GM18520 (cell line): ENCODE measurements around the gene ZNF860.

Source experiments
- ATAC-seq: cut with Tn5 transposase; IDR thresholded peaks from one replicate; pipeline ENCODE4 v1.9.1; 2021; ENCODE audit not compliant: unreplicated experiment

The ZNF860 gene

DNA sequence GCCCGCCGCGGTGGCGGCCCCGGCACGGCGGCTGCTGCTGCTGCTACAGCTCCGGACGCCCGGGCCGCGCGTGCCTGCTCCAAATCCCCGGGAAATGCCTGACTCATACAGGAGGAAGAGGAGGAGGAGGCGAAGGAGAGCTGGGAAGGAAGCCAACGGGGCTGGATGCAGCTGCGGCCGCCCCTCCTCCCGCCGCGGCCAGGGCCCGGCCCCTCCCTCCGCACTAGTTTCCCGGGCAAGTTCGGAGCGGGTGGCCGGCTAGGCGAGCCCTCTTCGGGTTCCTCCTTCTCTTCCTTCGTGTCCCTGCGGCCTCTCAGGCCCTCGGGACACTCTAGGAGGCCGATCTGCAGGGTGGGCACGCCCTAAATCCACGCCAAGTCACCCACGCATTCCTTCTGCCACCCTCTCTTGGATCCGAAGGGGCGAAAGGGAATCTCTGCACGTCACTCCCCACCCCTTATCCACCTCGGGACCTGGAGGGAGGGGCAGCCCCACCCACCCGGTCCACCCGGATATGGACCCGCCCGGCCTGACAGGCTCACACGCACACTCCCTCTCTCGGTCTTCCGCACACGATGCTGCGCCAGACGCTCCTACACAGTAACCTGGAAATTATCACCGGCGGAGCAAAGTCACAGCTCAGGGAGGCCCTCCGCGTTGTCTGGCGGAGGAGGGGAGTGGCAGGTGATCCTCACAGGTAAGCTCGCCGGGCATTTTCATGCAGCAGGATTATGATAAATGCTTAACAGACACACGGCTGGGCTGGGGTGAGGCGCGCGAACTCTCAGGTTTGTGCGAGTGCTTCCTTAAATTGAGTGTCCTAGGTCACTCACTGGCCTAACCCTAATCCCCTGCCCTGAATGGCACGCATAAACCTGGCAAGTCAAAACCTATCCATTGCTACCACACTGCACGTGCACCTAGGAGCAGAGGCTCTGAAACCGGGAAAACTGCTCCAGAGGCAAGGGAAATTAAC is at the start of gene ZNF860, which contains the start of gene OSBPL10:
ZNF860 (plus strand) TSS at position 545 of the 976 bp plus-strand sequence. CDS start 7,330 bp downstream, outside the sequence.
OSBPL10 (minus strand) TSS at position 57 of the 976 bp plus-strand sequence. CDS start 83 bp downstream, outside the sequence.
- ATAC-seq, result no peak

DNA sequence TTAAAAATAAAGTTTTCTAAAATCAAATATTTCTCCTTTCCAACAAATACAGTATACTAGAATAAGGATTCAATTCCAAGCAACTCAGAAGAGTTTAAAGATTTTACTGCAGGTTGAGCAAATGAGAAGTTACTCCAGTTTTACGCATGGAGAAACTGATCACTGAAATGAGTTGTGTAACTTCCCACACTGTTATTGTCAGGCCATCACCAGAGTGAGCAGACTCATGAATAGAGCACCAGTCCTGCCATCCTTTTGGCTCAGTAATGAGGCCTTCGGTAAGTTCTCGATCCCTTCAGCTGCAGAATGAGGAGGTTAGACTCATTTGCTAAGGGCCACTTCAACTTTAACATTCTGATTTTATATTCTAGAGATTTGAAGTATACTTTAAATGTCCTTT is 48.6 kb upstream of the ZNF860 start:
- no peak for ATAC-seq

DNA sequence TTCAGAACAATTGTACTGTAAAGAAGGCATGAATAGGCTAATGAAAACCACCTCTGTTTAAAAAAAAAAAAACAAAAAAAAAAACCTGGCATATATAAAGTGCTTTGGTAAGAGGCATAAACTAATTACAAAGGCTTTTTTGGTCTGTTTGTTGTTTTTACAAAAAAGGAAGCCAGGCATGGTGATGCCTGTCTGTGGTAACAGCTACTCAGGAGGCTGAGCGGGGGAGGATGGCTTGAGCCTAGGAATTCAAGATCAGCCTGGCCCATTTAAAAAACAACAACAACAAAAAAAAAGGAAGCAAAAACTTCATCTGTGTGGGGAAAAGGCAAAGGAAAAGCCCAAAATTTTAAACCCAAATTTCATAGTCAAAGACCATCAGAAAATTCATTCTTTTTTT is 47.5 kb upstream of the ZNF860 start:
- no peak for ATAC-seq

DNA sequence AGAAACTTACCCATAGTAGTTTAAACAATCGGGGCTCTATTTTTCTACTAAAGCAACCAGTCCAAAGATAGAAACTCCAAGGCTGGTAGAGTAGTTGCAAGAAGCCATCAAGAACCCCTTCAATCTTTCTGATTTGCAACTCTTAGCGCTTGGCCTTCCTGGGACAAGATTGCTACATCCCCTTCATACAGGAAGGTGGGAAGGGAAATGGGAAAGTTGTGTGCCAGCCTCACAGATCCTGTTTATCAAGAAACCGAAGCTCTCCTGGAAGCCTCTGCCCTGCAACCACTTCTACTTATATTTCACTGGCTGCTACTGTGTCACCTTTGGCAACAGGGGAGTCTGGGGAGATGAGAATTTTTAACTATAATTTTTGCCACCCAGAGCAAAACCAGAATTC is 46.7 kb upstream of the ZNF860 start:
- ATAC-seq, result no peak

DNA sequence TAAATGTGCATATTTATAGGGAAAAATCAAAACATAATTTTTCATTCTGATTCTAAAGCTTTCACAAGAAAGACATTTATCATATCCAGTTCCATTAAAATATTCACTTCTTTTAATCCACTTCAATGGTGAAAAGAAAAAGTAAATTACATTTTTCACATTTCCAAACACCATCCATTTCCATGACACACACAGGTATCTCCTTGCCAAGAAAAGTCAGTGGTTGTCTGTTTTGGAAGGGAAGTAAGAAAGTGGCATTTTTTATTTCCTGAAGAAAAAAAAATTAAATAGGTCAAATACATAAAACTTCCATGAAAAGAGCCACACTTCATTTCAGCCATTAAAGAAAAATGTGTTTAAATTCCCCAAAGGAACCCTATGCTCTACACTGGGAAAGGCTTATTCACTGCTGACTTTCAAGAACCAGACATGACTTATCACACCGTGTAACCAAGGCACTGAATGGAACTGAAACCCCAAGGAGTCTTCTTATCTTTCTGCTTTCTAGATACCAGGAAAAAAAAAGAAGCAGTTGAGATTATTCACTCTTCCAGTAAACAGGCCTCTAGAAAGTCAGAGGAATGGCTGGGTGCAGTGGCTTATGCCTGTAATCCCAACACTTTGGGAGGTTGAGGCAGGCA is 45.0 kb upstream of the ZNF860 start:
- no peak for ATAC-seq

DNA sequence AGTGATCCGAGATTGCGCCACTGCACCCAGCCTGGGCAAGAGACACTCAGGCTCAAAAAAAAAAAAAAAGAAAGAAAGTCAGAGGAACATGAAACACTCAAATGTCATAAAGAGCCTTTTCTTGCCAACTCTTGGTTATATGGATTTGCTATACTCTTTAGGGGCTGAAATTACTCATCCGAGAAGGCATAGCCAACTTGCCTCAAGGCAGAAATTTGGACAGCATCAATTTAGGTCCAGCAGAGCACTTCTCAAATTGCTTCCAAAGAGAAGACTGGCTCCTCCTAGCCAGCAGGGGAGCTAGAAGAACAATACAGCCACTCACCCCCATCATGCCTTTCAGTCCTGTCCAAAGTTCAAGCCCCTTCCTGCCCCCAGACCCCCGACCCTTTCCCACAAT is 44.3 kb upstream of the ZNF860 start:
- no peak for ATAC-seq

DNA sequence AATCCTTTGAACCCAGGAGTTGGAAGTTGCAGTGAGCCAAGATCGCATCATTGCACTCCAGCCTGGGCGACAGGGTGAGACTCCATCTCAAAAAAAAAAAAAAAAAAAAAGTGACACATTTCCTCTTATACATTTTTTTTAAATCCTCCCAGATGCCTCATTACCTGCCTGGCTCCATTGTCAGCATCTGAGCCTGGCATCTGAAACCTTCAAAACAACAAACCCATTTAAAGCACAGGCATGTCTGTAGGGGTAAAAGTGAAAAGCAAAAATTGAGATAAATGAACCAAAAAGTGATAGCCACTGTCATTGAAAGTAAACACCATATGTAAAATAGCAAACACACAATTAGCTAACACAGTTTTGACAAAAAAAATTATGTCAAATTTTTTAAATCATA is 39.1 kb upstream of the ZNF860 start:
- ATAC-seq, result no peak

DNA sequence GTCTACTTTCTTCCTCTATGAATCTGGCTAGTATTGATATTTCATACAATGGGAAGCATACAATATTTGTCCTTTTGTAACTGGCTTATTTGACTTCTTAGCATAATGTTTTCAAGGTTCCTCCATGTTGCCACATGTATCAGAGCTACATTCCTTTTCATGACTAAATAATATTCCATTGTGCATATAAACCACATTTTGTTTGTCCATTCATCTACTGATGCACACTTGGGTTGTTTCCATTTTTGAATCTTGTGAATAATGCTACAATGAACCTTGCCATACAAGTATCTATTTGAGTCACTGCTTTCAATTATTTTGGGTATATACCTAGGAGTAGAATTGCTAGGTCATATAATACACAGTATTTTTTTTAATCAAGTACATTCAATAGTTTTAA is 38.5 kb upstream of the ZNF860 start:
- no peak for ATAC-seq

DNA sequence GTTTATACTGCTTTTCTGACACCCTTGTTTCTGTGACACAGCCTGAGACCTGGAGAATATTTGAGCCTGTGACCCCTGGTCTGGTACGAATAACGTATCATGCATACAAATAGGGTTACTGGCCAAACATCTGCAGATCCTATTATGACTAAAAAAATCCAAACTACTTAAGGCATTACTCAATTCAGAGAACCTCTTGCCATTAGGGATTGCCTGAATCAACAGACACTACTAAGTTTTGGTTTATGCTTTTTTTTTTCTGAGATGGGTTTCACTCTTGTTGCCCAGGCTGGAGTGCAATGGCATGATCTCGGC is 35.9 kb upstream of the ZNF860 start:
- no peak for ATAC-seq

DNA sequence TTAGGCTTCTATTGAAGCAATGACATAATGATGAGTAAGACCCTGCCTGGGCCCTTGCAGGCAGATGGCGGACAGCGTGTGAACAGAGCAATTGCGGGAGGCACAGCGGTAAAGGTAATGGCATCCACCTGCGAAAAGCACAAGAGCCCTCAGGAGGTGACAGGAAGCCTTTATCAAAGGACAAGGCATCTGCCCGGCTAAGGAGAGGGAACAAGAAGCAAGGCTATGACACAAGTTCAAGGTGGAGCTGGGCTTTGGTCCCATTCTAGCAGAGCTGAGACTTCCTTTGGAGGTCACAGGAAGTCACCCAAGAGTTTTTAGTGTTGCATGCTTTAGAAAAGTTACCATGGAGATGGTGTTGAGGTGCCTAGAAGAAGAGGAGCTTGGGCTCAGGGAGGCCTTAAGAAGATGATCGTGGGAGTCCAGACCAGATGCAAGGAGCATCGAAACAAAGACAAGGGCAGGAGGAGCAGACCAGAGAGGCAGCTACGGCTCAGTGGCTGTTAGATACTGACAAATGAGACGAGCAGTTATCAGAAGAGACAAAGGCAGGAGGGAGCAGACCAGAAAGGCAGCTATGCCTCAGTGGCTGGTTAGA is 35.0 kb upstream of the ZNF860 start:
- ATAC-seq, result no peak

DNA sequence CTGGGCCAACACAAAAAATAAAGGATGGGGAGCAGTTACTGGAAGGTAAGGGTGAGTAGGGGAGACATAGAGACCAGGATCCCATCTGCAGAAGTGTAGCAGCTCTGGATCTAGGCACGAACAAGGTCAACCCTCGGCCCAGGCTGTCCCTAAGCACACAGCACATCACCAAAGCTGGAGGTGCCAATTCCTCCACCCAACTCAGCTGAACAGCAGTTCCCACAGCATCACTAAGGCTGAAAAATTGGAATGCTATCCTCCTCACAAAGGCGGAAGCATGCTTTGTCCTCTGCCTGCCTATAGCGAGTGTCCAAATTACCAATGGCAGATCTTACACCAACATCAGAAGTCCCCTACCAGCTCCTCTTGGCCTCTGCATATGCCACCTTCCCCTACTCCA is 34.4 kb upstream of the ZNF860 start:
- ATAC-seq, result no peak

DNA sequence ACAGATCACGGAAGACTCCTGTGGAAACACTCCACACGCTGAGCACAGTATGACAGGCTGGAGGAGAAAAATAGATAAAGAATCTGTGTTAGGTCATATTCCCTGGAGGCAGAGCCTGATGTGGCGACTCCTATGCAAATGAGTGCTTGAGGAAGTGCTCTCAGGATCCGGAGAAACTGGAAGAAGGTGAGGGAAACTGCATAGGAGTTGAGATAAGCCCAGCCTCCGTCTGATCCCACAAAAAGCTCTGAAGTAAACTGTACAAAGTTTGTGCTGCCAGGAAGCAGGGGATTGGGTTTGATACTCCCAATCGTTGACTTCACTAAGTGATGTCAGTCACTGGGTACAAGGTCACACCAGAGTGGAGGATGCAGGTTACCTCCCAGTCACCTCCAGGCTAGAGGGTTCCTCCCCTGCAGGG is 33.9 kb upstream of the ZNF860 start:
- no peak for ATAC-seq

DNA sequence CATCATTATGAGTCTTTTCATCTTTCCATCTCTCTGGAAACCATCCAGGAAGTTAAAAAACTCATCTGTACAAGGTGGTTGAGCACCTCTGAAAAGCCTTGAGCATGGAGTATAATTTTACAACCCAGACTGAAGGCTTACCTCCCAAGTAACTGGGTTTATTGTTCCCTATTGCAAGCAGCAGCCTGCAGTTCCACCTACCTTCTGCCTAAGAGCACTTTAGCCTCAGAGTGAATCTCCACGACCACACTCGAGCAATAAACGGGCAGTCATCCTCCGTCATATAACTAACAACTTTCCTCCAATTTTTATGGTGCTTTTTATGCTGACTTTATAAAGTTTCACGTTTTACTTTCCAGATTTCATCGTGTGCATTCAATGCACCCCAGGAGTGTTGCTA is 33.3 kb upstream of the ZNF860 start:
- ATAC-seq, result no peak

DNA sequence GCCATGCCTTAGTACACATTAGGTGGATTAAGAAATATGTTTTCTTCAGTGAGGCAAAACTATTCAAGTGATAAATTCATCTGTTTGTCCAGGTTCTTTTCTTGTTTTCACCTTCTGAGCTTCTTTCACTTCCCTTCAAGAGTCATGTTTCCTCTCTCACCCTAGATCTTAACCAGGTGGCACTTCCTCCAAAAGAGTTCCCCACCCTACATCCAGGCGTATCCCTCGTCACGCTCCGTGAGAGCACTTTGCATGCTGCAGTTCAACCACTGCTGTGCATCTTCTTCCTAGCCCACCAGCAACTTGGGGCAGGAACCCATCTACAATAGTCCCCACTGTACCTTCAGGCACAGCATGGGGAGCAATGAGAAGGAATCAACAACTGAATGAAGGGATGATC is 29.3 kb upstream of the ZNF860 start:
- ATAC-seq, result peak; percentile 62

DNA sequence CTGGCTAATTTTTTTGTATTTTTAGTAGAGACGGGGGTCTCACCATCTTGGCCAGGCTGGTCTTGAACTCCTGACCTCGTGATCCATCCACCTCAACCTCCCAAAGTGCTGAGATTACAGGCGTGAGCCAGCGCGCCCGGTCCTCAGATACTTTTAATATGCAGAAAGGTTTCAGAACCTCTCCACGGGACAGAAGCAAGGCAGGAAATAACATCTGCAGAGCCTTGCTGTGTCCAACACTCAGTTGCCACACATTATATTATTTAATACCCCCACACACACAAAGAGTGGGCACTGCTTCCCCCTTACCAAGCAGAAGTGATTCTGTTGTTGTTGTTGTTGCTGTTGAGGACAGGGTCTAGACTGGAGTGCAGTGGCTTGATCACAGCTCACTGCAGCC is 28.5 kb upstream of the ZNF860 start:
- ATAC-seq, result no peak

DNA sequence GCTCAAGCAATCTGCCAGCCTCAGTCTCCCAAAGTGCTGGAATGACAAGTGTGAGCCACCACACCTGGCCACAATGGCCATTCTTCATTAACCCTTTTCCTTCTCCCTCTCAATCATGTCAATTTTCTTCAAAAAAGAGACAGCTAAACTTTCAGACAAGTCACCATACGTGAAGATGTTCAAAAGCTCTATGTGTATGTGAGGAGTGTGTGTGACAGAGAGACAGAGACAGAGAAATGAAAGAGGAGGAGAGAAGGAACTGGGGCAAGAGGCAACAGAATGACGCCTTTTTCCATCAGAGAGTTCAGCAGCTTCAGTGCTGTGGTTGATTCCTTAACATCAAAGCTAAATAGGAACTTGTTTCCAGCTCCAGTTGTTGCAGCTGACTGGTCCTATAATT is 27.9 kb upstream of the ZNF860 start:
- ATAC-seq, result no peak

DNA sequence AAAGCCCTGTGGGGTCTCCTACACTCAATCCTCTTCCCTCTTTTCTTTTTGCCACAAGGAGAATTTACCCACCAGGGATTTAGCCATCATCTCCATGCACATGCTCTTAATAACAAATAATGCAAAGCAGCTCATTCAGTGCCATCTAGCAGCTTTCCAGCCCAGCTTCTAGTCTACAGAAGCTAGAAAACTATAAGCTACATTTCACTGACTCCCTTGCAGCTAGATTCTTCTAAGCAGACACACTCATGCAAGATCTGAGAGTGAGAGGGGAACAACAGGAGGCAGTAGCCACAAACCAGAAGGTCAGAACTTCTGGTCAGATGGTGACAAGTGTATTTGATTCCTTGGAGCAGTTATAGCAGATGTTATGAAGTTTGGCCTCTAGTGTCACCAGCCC is 26.0 kb upstream of the ZNF860 start:
- ATAC-seq, result no peak

DNA sequence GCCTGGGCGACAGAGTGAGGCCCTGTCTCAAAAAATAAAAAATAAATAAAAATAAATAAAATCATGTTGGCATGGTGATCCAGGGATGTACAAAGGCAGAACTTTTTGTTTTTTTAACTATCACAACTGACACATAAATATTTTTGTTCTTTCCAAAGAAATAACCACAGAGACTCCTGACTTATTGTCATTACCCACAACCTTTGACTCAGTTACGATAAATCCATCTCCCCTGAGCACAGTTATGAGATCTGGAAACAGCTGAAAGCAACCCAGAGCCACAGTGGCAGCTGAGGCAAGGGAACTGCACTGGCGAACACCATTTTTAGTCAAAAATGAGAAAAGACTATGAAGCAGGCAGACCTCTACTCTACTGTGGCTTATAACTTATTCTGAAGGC is 24.4 kb upstream of the ZNF860 start:
- ATAC-seq, result no peak

DNA sequence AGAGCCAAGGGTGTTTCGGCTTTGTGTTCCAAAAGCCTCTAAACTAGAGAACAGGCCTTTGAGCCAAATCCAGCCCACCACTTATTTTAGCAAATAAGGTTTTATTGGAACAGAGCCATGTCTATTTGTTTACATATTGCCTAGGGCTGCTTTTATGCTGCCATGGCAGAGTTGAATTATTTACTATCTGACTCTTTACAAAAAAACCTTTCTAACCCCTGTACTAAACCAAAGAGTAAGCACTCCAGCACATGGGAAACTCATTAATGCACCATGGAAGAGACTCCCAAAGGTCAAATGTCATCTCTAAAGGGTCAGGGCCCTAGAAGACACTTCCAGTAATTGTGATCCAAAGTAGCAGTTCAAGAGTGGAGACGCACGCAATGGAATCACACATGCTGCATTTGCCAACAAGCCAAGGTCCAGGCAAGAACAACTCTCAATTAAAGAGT is 22.8 kb upstream of the ZNF860 start:
- no peak for ATAC-seq

DNA sequence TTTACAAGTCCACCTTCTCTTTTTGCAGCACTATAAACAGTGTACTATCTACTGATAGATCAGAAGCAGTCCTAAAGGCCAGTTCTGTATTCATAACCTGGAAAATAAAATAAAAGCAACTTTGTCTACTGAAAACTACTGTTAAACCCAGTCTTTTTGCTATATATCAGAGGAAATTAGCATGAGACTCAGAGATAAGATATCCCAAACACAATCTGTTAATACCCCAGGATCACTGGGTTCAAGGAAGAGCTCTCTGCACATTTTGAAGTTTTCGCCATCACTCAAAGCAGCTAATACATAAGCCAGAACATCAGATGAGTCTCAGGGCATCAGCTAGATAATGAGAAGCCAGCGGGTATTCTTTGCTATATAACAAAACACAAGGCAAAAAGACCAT is 22.3 kb upstream of the ZNF860 start:
- ATAC-seq, result no peak

DNA sequence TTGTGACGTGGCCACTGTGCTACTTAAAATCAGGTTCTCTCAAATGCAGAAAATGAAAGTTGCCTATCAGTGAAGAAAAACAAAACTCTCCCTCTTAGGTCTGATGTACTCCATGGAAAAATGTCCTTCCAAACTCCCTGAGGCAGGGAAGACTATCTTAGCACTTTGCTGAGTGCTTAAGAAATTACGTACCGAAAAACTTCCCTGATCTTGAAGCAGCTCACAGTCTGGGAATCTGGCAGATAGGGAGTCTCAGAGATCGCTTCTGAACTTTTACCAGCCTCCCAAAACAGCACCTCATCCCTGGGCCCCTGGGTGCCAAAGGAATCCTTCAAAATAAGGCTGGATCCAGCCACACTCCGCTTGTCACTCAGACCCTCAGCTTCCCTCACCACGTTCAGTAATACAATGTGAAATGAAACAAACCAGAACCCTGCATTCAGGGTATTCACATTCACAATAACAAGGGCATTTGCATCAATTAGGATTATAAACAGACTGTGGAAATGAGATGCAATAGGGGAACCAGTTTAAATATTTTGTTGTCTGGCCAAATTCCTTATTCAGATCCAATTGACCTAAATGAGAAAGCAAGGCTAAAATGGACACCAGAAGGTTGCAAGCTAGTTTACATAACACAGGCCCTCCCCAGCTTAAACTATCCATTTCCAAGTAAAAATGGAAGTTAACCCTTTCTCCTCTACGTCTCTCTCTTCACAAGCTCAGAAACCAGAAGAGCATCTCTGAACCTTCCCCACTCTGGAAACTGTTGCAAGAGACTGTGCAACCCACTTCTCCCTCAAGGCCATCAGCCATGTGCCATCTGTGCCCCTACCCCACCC is 21.4 kb upstream of the ZNF860 start:
- peak; percentile 7 for ATAC-seq
